Esophagus squamous epithelium (tissue), 5 donors: Measurements from ENCODE around the gene RPSA. TPM values are rescaled to one million over a fixed set of nuclear protein-coding genes. Genes with fewer than 3 reads are reported as not detected.

Experiments
- DNase-seq: peaks from one replicate; lab custom pipeline; 2025; lab: John Stamatoyannopoulos, UW
- H3K27ac ChIP-seq, 4 donors: fragments of 200-600 bp; sonication (generic); one replicate each; pipeline ENCODE4 v1.5.1; 2016 to 2019; ENCODE audit warnings: mild to moderate bottlenecking in 1 of 4
- H3K27me3 ChIP-seq, 4 donors: fragments of 200-600 bp; sonication (generic); 1 replicate in 3 of 4; 2 replicates in 1 of 4; pipeline versions ENCODE4 v1.5.1 to v1.6.0; 2017 to 2021; ENCODE audit warnings: antibody characterized with exemption in 1 of 4
- H3K36me3 ChIP-seq, 3 donors: fragments of 200-600 bp; sonication (generic); one replicate each; pipeline ENCODE4 v1.5.1; 2016 to 2019
- H3K4me1 ChIP-seq, 3 donors: fragments of 200-600 bp; sonication (generic); one replicate each; pipeline ENCODE4 v1.5.1; 2017 to 2019
- H3K4me3 ChIP-seq, 4 donors: fragments of 200-600 bp; sonication (generic); 1 replicate in 3 of 4; 2 replicates in 1 of 4; pipeline ENCODE4 v1.5.1; 2016 to 2019; ENCODE audit warnings: mild to moderate bottlenecking in 2 of 4, moderate library complexity in 1 of 4
- H3K9me3 ChIP-seq, 3 donors: fragments of 200-600 bp; sonication (generic); one replicate each; pipeline ENCODE4 v1.5.1; 2016 to 2019
- CTCF ChIP-seq, 6 experiments: fragments of 450-650 bp in 4 of 6; fragments of 200-600 bp in 2 of 6; sonication (generic) in 2 of 6; IDR thresholded peaks; one replicate each; pipeline ENCODE4 v1.5.1; 2016 to 2019; ENCODE audit warnings: antibody characterized with exemption in 6 of 6, mild to moderate bottlenecking in 4 of 6, moderate library complexity in 4 of 6
- POLR2A ChIP-seq, 4 donors: fragments of 450-650 bp; IDR thresholded peaks; one replicate each; pipeline ENCODE4 v1.6.1; 2017; ENCODE audit warnings: antibody characterized with exemption in 4 of 4, mild to moderate bottlenecking in 4 of 4, moderate library complexity in 3 of 4
- WGBS, 2 donors: methylation state at CpG; one replicate each; pipeline ENCODE4 v1.1.5; 2018; 5-methylcytosine and 5-hydroxymethylcytosine counted together
- intact Hi-C: fragments of 100-400 bp; cut with DNase I; formaldehyde crosslinking; loops from one replicate; pipeline ENCODE4 v1.15.0; 2022
- total RNA-seq, 4 donors: library from RNA; depleted of rRNA; stranded (reverse); fragments of >200 nt; gene quantifications; one replicate each; pipeline ENCODE4 v1.1.0, GENCODE V29; 2016
- donor health status: DM: yes; HTN: yes; CAD: no.

Gene RPSA
- total RNA-seq, 4 donors from 2014 or later, result 868 to 1,955 (median 1,497) TPM

GRCh38 chr3:39438880-39439279 is 32.4 kb downstream of the RPSA start:
- 75 to 80% methylated on average over 3 to 4 of the region's 4 CpGs for WGBS, 2 donors
- Histone ChIP-seq H3K27ac (no peak overlapping the region), H3K9me3 (no peaks in the 10 kb centered on the region), H3K27me3 (no peaks in the 10 kb centered on the region), H3K4me3 (no peak overlapping the region), H3K36me3 (no peaks in the 10 kb centered on the region), H3K4me1 (peaks cover 0 to 6% (median 5%) of the 10 kb centered on the region in 3 donors)
- DNase-seq, result no peak
- TF ChIP-seq CTCF (IDR thresholded peaks at IDR 0.05) (no peak), POLR2A (IDR thresholded peaks at IDR 0.05) (no peak)
- intact Hi-C loops, result no loop called here

- Histone ChIP-seq H3K36me3 (no peaks in the 10 kb centered on the region), H3K4me1 (no peaks in the 10 kb centered on the region), H3K4me3 (no peak overlapping the region), H3K27me3 (peaks cover 0 to 4% (median 0%) of the 10 kb centered on the region in 4 donors), H3K27ac (no peak overlapping the region), H3K9me3 (no peaks in the 10 kb centered on the region)
- TF ChIP-seq POLR2A (IDR thresholded peaks at IDR 0.05) (no peak), CTCF (IDR thresholded peaks at IDR 0.05) (no peak)
- 80 to 93% methylated on average over 2 to 8 of the region's 8 CpGs for WGBS, 2 donors
- intact Hi-C loops, result no loop called here
- DNase-seq, result no peak
Observed at GRCh38 chr3:39440316-39440715, 33.8 kb downstream of the RPSA start.

GRCh38 chr3:39443530-39443929 is 37.0 kb downstream of the RPSA start:
- H3K4me1 ChIP-seq, result no peaks in the 10 kb centered on the region

GRCh38 chr3:39445927-39446326 is 39.4 kb downstream of the RPSA start:
- Histone ChIP-seq H3K36me3 (no peaks in the 10 kb centered on the region), H3K4me1 (no peaks in the 10 kb centered on the region), H3K27ac (no peak overlapping the region), H3K27me3 (peaks cover 0 to 4% (median 0%) of the 10 kb centered on the region in 4 donors), H3K9me3 (no peaks in the 10 kb centered on the region), H3K4me3 (no peak overlapping the region)
- intact Hi-C loops, result no loop called here
- TF ChIP-seq CTCF (IDR thresholded peaks at IDR 0.05) (no peak), POLR2A (IDR thresholded peaks at IDR 0.05) (no peak)
- no peak for DNase-seq
- 55 to 70% methylated on average over 2 of the region's 2 CpGs for WGBS, 2 donors

More at GRCh38 chr3:39443530-39443929, 37.0 kb downstream of the RPSA start:
- Histone ChIP-seq H3K27me3 (peaks cover 0 to 4% (median 0%) of the 10 kb centered on the region in 4 donors), H3K36me3 (no peaks in the 10 kb centered on the region), H3K27ac (no peak overlapping the region), H3K9me3 (no peaks in the 10 kb centered on the region), H3K4me3 (no peak overlapping the region)
- DNase-seq, result no peak
- TF ChIP-seq CTCF (IDR thresholded peaks at IDR 0.05) (peak in 1 of 6 experiments; percentile 11), POLR2A (IDR thresholded peaks at IDR 0.05) (no peak)
- 83 to 92% methylated on average over 2 of the region's 4 CpGs for whole genome bisulfite sequencing, 2 donors
- intact Hi-C loops, result no loop called here

- WGBS, 2 donors, result 76 to 88% methylated on average over 2 of the region's 2 CpGs
- Histone ChIP-seq H3K27me3 (peaks cover 0 to 4% (median 0%) of the 10 kb centered on the region in 4 donors), H3K27ac (no peak overlapping the region), H3K4me1 (no peaks in the 10 kb centered on the region), H3K36me3 (no peaks in the 10 kb centered on the region), H3K4me3 (no peak overlapping the region), H3K9me3 (no peaks in the 10 kb centered on the region)
- intact Hi-C loops, result no loop called here
- no peak for DNase-seq
- TF ChIP-seq CTCF (IDR thresholded peaks at IDR 0.05) (no peak), POLR2A (IDR thresholded peaks at IDR 0.05) (no peak)
Observed at GRCh38 chr3:39446444-39446843, 39.9 kb downstream of the RPSA start.
